Prostate gland (tissue), 2 donors: ENCODE measurements around the gene RBKS. TPM values are rescaled to one million over a fixed set of nuclear protein-coding genes. Genes with fewer than 3 reads are reported as not detected.

Source experiments
- DNase-seq: peaks from one replicate; pipeline ENCODE4 v3.0.0-alpha.2; 2019; ENCODE audit warnings: low spot score
- H3K27ac ChIP-seq, 2 donors: fragments of 200-600 bp; sonication (generic); 2 replicates each; pipeline ENCODE4 v1.5.1; 2017 to 2019
- H3K27me3 ChIP-seq: fragments of 200-600 bp; sonication (generic); replicated peaks from 2 replicates; pipeline ENCODE4 v1.5.1; 2019; ENCODE audit not compliant: insufficient read depth
- H3K36me3 ChIP-seq, 2 donors: fragments of 200-600 bp; sonication (generic); 1 replicate in 1 of 2; 2 replicates in 1 of 2; pipeline versions ENCODE4 v1.5.1 to v1.8.1; 2017 to 2019
- H3K4me1 ChIP-seq: fragments of 200-600 bp; sonication (generic); replicated peaks from 2 replicates; pipeline ENCODE4 v1.5.1; 2019
- H3K4me3 ChIP-seq, 2 donors: fragments of 200-600 bp; sonication (generic); 2 replicates each; pipeline ENCODE4 v1.5.1; 2017 to 2019
- H3K9me3 ChIP-seq: fragments of 200-600 bp; sonication (generic); 2 replicates; pipeline ENCODE4 v1.5.1; 2017
- CTCF ChIP-seq, 4 experiments: fragments of 200-600 bp in 2 of 4; fragments of 450-650 bp in 2 of 4; sonication (generic) in 2 of 4; IDR thresholded peaks; 1 replicate in 3 of 4; 2 replicates in 1 of 4; pipeline ENCODE4 v1.5.1; 2016 to 2019; ENCODE audit warnings: antibody characterized with exemption in 4 of 4, mild to moderate bottlenecking in 2 of 4, moderate library complexity in 2 of 4
- POLR2A ChIP-seq: fragments of 450-650 bp; IDR thresholded peaks from one replicate; pipeline ENCODE4 v1.6.1; 2016; ENCODE audit warnings: antibody characterized with exemption, mild to moderate bottlenecking
- POLR2AphosphoS5 ChIP-seq: sonication (generic); formaldehyde crosslinking; IDR thresholded peaks from one replicate; pipeline ENCODE4 v1.6.1; 2017; ENCODE audit warnings: antibody characterized with exemption
- WGBS: methylation state at CpG from one replicate; pipeline ENCODE4 v1.1.5; 2018; 5-methylcytosine and 5-hydroxymethylcytosine counted together
- intact Hi-C: fragments of 100-400 bp; cut with DNase I; formaldehyde crosslinking; loops from one replicate; pipeline ENCODE4 v1.14.2; 2022
- total RNA-seq, 2 donors: library from RNA; depleted of rRNA; stranded (reverse); fragments of >200 nt; gene quantifications; one replicate each; pipeline ENCODE4 v1.1.0, GENCODE V29; 2016

Gene RBKS
- total RNA-seq, 2 donors from 2014 or later: 1.6 to 1.8 TPM

- intact Hi-C loops: no loop called here
- Histone ChIP-seq H3K9me3 (no peaks in the 10 kb centered on the region), H3K27ac (no peak overlapping the region), H3K4me3 (no peak overlapping the region), H3K4me1 (no peaks in the 10 kb centered on the region), H3K36me3 (no peaks in the 10 kb centered on the region), H3K27me3 (no peaks in the 10 kb centered on the region)
- TF ChIP-seq POLR2A: no peak
- no peak for TF ChIP-seq POLR2AphosphoS5
- TF ChIP-seq CTCF (IDR thresholded peaks at IDR 0.05): no peak
- DNase-seq: no peak
- 82% methylated on average over 2 of the region's 2 CpGs for WGBS
These were observed 11.4 kb downstream of the RBKS start for GRCh38 chr2:27878825-27879224.

- TF ChIP-seq POLR2AphosphoS5: no peak
- no peak for TF ChIP-seq CTCF (IDR thresholded peaks at IDR 0.05)
- no peak for TF ChIP-seq POLR2A
- H3K4me1 ChIP-seq: no peaks in the 10 kb centered on the region
- WGBS: 82% methylated on average over 9 of the region's 9 CpGs
- no peaks in the 10 kb centered on the region for H3K27me3 ChIP-seq
- no peaks in the 10 kb centered on the region for H3K9me3 ChIP-seq
- no peaks in the 10 kb centered on the region for H3K36me3 ChIP-seq
- intact Hi-C loops: no loop called here
- DNase-seq: no peak
- H3K27ac ChIP-seq: no peak overlapping the region
- H3K4me3 ChIP-seq: no peak overlapping the region
These were observed 14.9 kb downstream of the RBKS start for GRCh38 chr2:27875089-27875881.

- Histone ChIP-seq H3K4me1 (no peaks in the 10 kb centered on the region), H3K4me3 (no peak overlapping the region), H3K36me3 (no peaks in the 10 kb centered on the region), H3K27me3 (no peaks in the 10 kb centered on the region), H3K9me3 (no peaks in the 10 kb centered on the region), H3K27ac (no peak overlapping the region)
- intact Hi-C loops: no loop called here
- no peak for TF ChIP-seq POLR2AphosphoS5
- no peak for TF ChIP-seq CTCF (IDR thresholded peaks at IDR 0.05)
- no peak for TF ChIP-seq POLR2A
- DNase-seq: no peak
- 90% methylated on average over 1 of the region's 1 CpG for WGBS
These were observed 17.1 kb downstream of the RBKS start for GRCh38 chr2:27873091-27873490.

GRCh38 chr2:27871802-27872201 lies 18.4 kb downstream of the RBKS start:
- no peak overlapping the region for H3K4me3 ChIP-seq
- no peak overlapping the region for H3K27ac ChIP-seq
- intact Hi-C loops: no loop called here
- H3K4me1 ChIP-seq: no peaks in the 10 kb centered on the region
- no peaks in the 10 kb centered on the region for H3K9me3 ChIP-seq
- H3K27me3 ChIP-seq: no peaks in the 10 kb centered on the region
- 98% methylated on average over 3 of the region's 3 CpGs for WGBS
- TF ChIP-seq CTCF (IDR thresholded peaks at IDR 0.05) (no peak), POLR2AphosphoS5 (no peak), POLR2A (no peak)
- no peaks in the 10 kb centered on the region for H3K36me3 ChIP-seq
- DNase-seq: no peak

GRCh38 chr2:27870724-27871123 lies 19.5 kb downstream of the RBKS start:
- H3K27me3 ChIP-seq: no peaks in the 10 kb centered on the region
- TF ChIP-seq POLR2AphosphoS5 (no peak), CTCF (IDR thresholded peaks at IDR 0.05) (no peak), POLR2A (no peak)
- no peak overlapping the region for H3K4me3 ChIP-seq
- H3K36me3 ChIP-seq: no peaks in the 10 kb centered on the region
- H3K4me1 ChIP-seq: no peaks in the 10 kb centered on the region
- no peaks in the 10 kb centered on the region for H3K9me3 ChIP-seq
- 93% methylated on average over 3 of the region's 3 CpGs for WGBS
- intact Hi-C loops: no loop called here
- DNase-seq: no peak
- H3K27ac ChIP-seq: no peak overlapping the region
